Heart left ventricle (tissue), 16 donors: Measurements from ENCODE around the gene YPEL4. TPM values are rescaled to one million over a fixed set of nuclear protein-coding genes. Genes with fewer than 3 reads are reported as not detected.
A peak's percentile ranks its signal among the peaks of the same experiment; 100 is the strongest.

Experiments used
- ATAC-seq, 4 donors: fragments of 200-7000 bp; cut with Tn5 transposase; one replicate each; pipeline ENCODE4 v1.9.1; 2020 to 2022; ENCODE audit warnings: moderate library complexity in 4 of 4, mild to moderate bottlenecking in 3 of 4, moderate number of reproducible peaks in 1 of 4
- DNase-seq, 5 donors: peaks; one replicate each; pipeline ENCODE4 v3.0.0-alpha.2; 2020
- H3K27ac ChIP-seq, 12 donors: fragments of 200-600 bp; sonication (generic) in 4 of 12; one replicate each; pipeline versions ENCODE4 v1.5.0 to v1.8.0; 2016 to 2022; ENCODE audit warnings: mild to moderate bottlenecking in 2 of 12
- H3K27me3 ChIP-seq, 9 donors: fragments of 200-600 bp; sonication (generic) in 2 of 9; one replicate each; pipeline versions ENCODE4 v1.5.1 to v1.8.0; 2016 to 2022; ENCODE audit warnings: mild to moderate bottlenecking in 3 of 9
- H3K36me3 ChIP-seq, 9 donors: fragments of 200-600 bp; sonication (generic) in 2 of 9; one replicate each; pipeline versions ENCODE4 v1.5.0 to v1.8.0; 2018 to 2022; ENCODE audit warnings: mild to moderate bottlenecking in 2 of 9
- H3K4me1 ChIP-seq, 12 donors: fragments of 200-600 bp; sonication (generic) in 4 of 12; one replicate each; pipeline versions ENCODE4 v1.5.0 to v1.8.0; 2016 to 2022; ENCODE audit warnings: mild to moderate bottlenecking in 3 of 12
- H3K4me3 ChIP-seq, 12 donors: fragments of 200-600 bp; sonication (generic) in 4 of 12; one replicate each; pipeline versions ENCODE4 v1.5.0 to v1.8.0; 2017 to 2022; ENCODE audit warnings: mild to moderate bottlenecking in 9 of 12, moderate library complexity in 4 of 12
- H3K9me3 ChIP-seq, 12 donors: fragments of 200-600 bp; sonication (generic) in 4 of 12; one replicate each; pipeline versions ENCODE4 v1.5.0 to v1.8.0; 2016 to 2022; ENCODE audit warnings: mild to moderate bottlenecking in 1 of 12
- POLR2A ChIP-seq, 2 donors: fragments of 450-650 bp; IDR thresholded peaks; one replicate each; pipeline ENCODE4 v1.6.1; 2017; ENCODE audit warnings: antibody characterized with exemption in 2 of 2, mild to moderate bottlenecking in 2 of 2, moderate library complexity in 2 of 2
- WGBS, 4 donors: extraction: QIAGEN DNeasy Blood & Tissue Kit in 2 of 4; methylation state at CpG; one replicate each; pipeline versions ENCODE4 v1.1.5 to v1.1.7; 2013 to 2018; 5-methylcytosine and 5-hydroxymethylcytosine counted together
- intact Hi-C, 10 donors: fragments of 100-400 bp; cut with DNase I; formaldehyde crosslinking; loops; one replicate each; pipeline versions ENCODE4 v1.11.1 to v1.14.2; 2022
- microRNA counts, 2 donors: library from miRNA; unstranded; fragments of <30 nt; microRNA quantifications; one replicate each; lab custom pipeline; 2016
- microRNA-seq, 4 donors: library from miRNA; unstranded; fragments of <30 nt; microRNA quantifications; one replicate each; pipeline versions ENCODE4 to v1.2.0, GENCODE V29; 2017 to 2020
- polyA plus RNA-seq, 2 donors: library from polyadenylated mRNA; stranded (reverse); fragments of 200-250 nt; gene quantifications; one replicate each; pipeline ENCODE4 v1.2.3, GENCODE V29; 2013
- total RNA-seq, 9 donors: library from RNA; depleted of rRNA in 2 of 9; stranded (reverse); fragments of >200 nt in 2 of 9; fragmentation: NEBNext Ultra II Directional in 3 of 9; extraction: Animal tissue kit (Norgen Biotek cat#: 25700) in 3 of 9; gene quantifications; one replicate each; pipeline versions ENCODE4 v1.1.0 to v1.2.4, GENCODE V29; 2016 to 2023
- TF ChIP-seq, protein P1 (sequence below), 12 donors: fragments of 200-600 bp; sonication (generic) in 4 of 12; IDR thresholded peaks; one replicate each; pipeline versions ENCODE4 v1.5.0 to v1.8.0; 2018 to 2022; ENCODE audit warnings: antibody characterized with exemption in 12 of 12, mild to moderate bottlenecking in 5 of 12
- donor health status: ischemic (EF 13 %, LVEDD 7.1; RV severe dilation, severe dysfunction).
- donor health status: healthy with polysubstance abuse.
- donor health status: DM: no; HTN: yes; CAD: no.
- donor health status: DM: no; HTN: no; CAD: no.
- donor health status: ischemic (EF 25% LVEDD 6.9; RV normal size, moderate dysfunction).
- donor health status: ischemic (EF 25% LVEDD 5.7; RV mildly dilated, moderate dysfunction).
- donor health status: healthy.
- donor health status: DM: yes; HTN: yes; CAD: no.
- donor health status: ischemic (EF 35%, LVEDD 5.7; RV mildly dilated, moderate dysfunction).
- donor health status: nonischemic (EF 11% LVEDD 7.7; RV severe dilation, severe dysfunction).
- donor health status: DM: yes; HTN: yes; CAD: no.
- donor health status: PGD.
- donor health status: ischemic (EF 29% LVEDD 5.4; RV normal size, mild dysfunction).
- donor health status: nonischemic (EF 23%, LVEDD 6.1; RV moderate dilation, normal function).

YPEL4 gene
- total and polyA plus RNA-seq, 11 donors, result 0.16 to 2.2 (median 0.67) TPM

DNA sequence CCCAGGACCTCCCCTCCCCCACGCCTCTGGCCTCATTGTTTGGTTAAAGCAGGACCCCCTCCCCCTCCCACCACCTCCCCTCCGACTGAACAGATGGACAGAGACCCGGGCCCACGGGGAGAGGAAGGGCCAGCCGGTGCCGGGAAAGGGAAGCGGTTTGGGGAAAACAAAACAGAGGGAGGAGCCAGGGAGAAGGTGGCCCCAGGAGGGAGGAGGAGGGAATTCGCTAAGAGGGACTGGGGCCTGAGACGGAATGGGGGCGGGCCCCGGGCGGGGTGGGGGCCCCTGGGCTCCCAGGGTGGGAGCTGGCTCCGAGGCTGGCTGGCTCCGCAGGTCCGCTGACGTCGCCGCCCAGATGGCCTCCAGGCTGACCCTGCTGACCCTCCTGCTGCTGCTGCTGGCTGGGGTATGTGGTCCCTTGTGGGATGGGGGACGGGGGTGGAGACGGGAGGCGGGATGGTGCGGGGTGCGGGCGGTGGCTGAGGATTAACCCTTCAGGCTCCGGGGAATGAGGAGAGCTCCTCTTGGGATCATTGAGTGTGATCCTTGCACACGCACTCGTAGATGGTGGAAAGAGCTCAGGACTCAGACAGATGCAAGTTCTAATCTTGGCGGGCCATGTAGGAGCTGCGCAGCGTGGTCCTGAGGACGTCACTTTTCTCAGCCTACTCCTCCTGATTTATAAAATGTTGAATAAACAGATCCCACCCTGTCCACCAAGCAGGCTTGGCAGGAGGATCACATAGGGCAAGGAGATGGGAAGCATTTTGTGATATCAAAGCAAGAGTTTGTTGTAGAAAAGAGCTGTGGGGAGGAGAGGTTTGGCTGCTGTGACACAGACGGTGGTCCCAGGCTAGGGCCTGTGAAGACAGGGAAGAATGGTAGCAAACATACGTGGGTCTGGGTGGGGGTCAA lies 51.5 kb downstream of the YPEL4 start:
- Histone ChIP-seq H3K27ac (peak overlapping the region; percentile 86 to 97 (median 89)), H3K9me3 (no peaks in the 10 kb centered on the region), H3K4me3 (peak overlapping the region; percentile 33 to 83 (median 60)), H3K4me1 (peaks cover 0 to 26% (median 6%) of the 10 kb centered on the region in 12 donors), H3K36me3 (peaks cover 0 to 22% (median 7%) of the 10 kb centered on the region in 9 donors), H3K27me3 (peaks cover 0 to 4% (median 0%) of the 10 kb centered on the region in 9 donors)
- DNase-seq (peak; percentile 82 to 90 (median 87)), ATAC-seq (peak; percentile 88 to 96 (median 95))
- intact Hi-C loops, result loop anchor here in 1 of 10 donors (5.0 kb wide), 2 partner anchors 36 to 39 kb away; no protein-coding TSS in a partner anchor
- WGBS, 4 donors, result 5 to 6% (median 5%) methylated on average over 29 to 33 of the region's 33 CpGs
- TF ChIP-seq POLR2A (IDR thresholded peaks at IDR 0.05), result no peak
- TF ChIP-seq, protein P1, sequence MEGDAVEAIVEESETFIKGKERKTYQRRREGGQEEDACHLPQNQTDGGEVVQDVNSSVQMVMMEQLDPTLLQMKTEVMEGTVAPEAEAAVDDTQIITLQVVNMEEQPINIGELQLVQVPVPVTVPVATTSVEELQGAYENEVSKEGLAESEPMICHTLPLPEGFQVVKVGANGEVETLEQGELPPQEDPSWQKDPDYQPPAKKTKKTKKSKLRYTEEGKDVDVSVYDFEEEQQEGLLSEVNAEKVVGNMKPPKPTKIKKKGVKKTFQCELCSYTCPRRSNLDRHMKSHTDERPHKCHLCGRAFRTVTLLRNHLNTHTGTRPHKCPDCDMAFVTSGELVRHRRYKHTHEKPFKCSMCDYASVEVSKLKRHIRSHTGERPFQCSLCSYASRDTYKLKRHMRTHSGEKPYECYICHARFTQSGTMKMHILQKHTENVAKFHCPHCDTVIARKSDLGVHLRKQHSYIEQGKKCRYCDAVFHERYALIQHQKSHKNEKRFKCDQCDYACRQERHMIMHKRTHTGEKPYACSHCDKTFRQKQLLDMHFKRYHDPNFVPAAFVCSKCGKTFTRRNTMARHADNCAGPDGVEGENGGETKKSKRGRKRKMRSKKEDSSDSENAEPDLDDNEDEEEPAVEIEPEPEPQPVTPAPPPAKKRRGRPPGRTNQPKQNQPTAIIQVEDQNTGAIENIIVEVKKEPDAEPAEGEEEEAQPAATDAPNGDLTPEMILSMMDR (IDR thresholded peaks at IDR 0.05), result no peak

GRCh38 chr11:57597461-57597915 lies 52.2 kb downstream of the YPEL4 start, which contains the start of gene SERPING1:
Gene SERPING1 (plus strand): TSS chr11:57597685. CDS start chr11:57598271, 586 bp downstream.
- H3K36me3 ChIP-seq, result peaks cover 0 to 22% (median 7%) of the 10 kb centered on the region in 9 donors
- intact Hi-C loops, result loop anchor here in 1 of 10 donors (5.0 kb wide), 2 partner anchors 35 to 40 kb away; no protein-coding TSS in a partner anchor
- H3K27me3 ChIP-seq, result peaks cover 0 to 4% (median 0%) of the 10 kb centered on the region in 9 donors
- peak; percentile 61 to 85 (median 80) for ATAC-seq
- peak; percentile 56 to 77 (median 67) for DNase-seq
- H3K4me3 ChIP-seq, result peak within 1 kb of the TSS; percentile 33 to 83 (median 60)
- H3K4me1 ChIP-seq, result peaks cover 0 to 26% (median 6%) of the 10 kb centered on the region in 12 donors
- TF ChIP-seq POLR2A (IDR thresholded peaks at IDR 0.05), result peak in 1 of 2 donors; percentile 33
- TF ChIP-seq, protein P1 (IDR thresholded peaks at IDR 0.05), result no peak
- 18 to 30% (median 25%) methylated on average over 8 to 10 of the region's 10 CpGs for WGBS, 4 donors
- peak within 1 kb of the TSS; percentile 86 to 97 (median 89) for H3K27ac ChIP-seq
- H3K9me3 ChIP-seq, result no peaks in the 10 kb centered on the region

- Histone ChIP-seq H3K27ac (peak overlapping the region in 9 of 12 donors; percentile 86 to 97 (median 89)), H3K4me3 (peak overlapping the region in 1 of 12 donors; percentile 65), H3K9me3 (no peaks in the 10 kb centered on the region), H3K27me3 (peaks cover 0 to 4% (median 0%) of the 10 kb centered on the region in 9 donors), H3K36me3 (peaks cover 0 to 14% (median 2%) of the 10 kb centered on the region in 9 donors), H3K4me1 (peaks cover 0 to 26% (median 6%) of the 10 kb centered on the region in 12 donors)
- ATAC-seq (no peak), DNase-seq (no peak)
- 50 to 71% (median 67%) methylated on average over 5 of the region's 5 CpGs for WGBS, 4 donors
- intact Hi-C loops, result loop anchor here in 1 of 10 donors (5.0 kb wide), 2 partner anchors 34 to 41 kb away; no protein-coding TSS in a partner anchor
- TF ChIP-seq, protein P1 (IDR thresholded peaks at IDR 0.05), result no peak
- TF ChIP-seq POLR2A (IDR thresholded peaks at IDR 0.05), result no peak
Observed at GRCh38 chr11:57596266-57596885, 53.3 kb downstream of the YPEL4 start.

MicroRNAs within 50 kb of the gene (microRNA counts, 767-probe panel; counts per million panel counts)
- 4,444 to 4,671 counts per million in 2 donors for microRNA hsa-miR-130a-3p (lab: Ali Mortazavi, UCI)

Small RNA genes lying within 50 kb of the gene (microRNA-seq; reads per million reads assigned to microRNA genes)
- gene MIR130A, result 2,236 to 7,982 (median 4,341) reads per million in 4 donors

Other genes starting within 250 kb of the YPEL4 start
- 10 to 100 TPM; 13.5 to 56.9 (median 24.7) TPM for gene SLC43A3, start 222.8 kb downstream of the YPEL4 start, total RNA-seq
- gene SLC43A3, start 222.8 kb downstream of the YPEL4 start, polyA plus RNA-seq, result 10 to 100 TPM; 14.6 to 17.9 TPM
- gene RTN4RL2, start 189.4 kb downstream of the YPEL4 start, total RNA-seq, result 1 to 10 TPM in 5 of 9 donors, under 1 TPM in 4; 0.58 to 2.1 (median 1.1) TPM
- gene RTN4RL2, start 189.4 kb downstream of the YPEL4 start, polyA plus RNA-seq, result 1 to 10 TPM; 1.0 to 1.1 TPM
- 10 to 100 TPM in 1 of 9 donors, 1 to 10 TPM in 8; 2.7 to 12.3 (median 5.4) TPM for gene SLC43A1, start 134.2 kb downstream of the YPEL4 start, total RNA-seq
- gene SLC43A1, start 134.2 kb downstream of the YPEL4 start, polyA plus RNA-seq, result 1 to 10 TPM; 6.6 TPM
- 10 to 100 TPM; 36.6 to 81.5 (median 46.4) TPM for gene TIMM10, start 119.2 kb downstream of the YPEL4 start, total RNA-seq
- 100 to 1,000 TPM in 1 of 2 donors, 10 to 100 TPM in 1; 42.0 to 135 TPM for gene TIMM10, start 119.2 kb downstream of the YPEL4 start, polyA plus RNA-seq
- gene SMTNL1, start 112.3 kb downstream of the YPEL4 start, total RNA-seq, result not detected
- not detected for gene SMTNL1, start 112.3 kb downstream of the YPEL4 start, polyA plus RNA-seq
- 100 to 1,000 TPM in 1 of 9 donors, 10 to 100 TPM in 8; 11.2 to 175 (median 14.5) TPM for gene UBE2L6, start 82.2 kb downstream of the YPEL4 start, total RNA-seq
- 10 to 100 TPM; 10.2 to 16.4 TPM for gene UBE2L6, start 82.2 kb downstream of the YPEL4 start, polyA plus RNA-seq
- gene SERPING1, start 52.2 kb downstream of the YPEL4 start, total RNA-seq, result 100 to 1,000 TPM in 4 of 9 donors, 10 to 100 TPM in 5; 55.5 to 344 (median 87.0) TPM
- gene SERPING1, start 52.2 kb downstream of the YPEL4 start, polyA plus RNA-seq, result 100 to 1,000 TPM in 1 of 2 donors, 10 to 100 TPM in 1; 80.6 to 121 TPM
- gene CLP1, start 7.8 kb upstream of the YPEL4 start, total RNA-seq, result 10 to 100 TPM in 2 of 9 donors, 1 to 10 TPM in 7; 5.5 to 11.6 (median 8.2) TPM
- 10 to 100 TPM in 1 of 2 donors, 1 to 10 TPM in 1; 3.0 to 11.9 TPM for gene CLP1, start 7.8 kb upstream of the YPEL4 start, polyA plus RNA-seq
- gene ZDHHC5, start 18.2 kb upstream of the YPEL4 start, total RNA-seq, result 10 to 100 TPM; 32.5 to 63.6 (median 45.7) TPM
- 10 to 100 TPM; 21.9 to 50.3 TPM for gene ZDHHC5, start 18.2 kb upstream of the YPEL4 start, polyA plus RNA-seq
- 10 to 100 TPM in 2 of 9 donors, 1 to 10 TPM in 7; 6.0 to 12.4 (median 6.9) TPM for gene MED19, start 62.3 kb upstream of the YPEL4 start, total RNA-seq
- gene MED19, start 62.3 kb upstream of the YPEL4 start, polyA plus RNA-seq, result 10 to 100 TPM in 1 of 2 donors, 1 to 10 TPM in 1; 6.1 to 19.8 TPM
- 10 to 100 TPM; 46.7 to 78.2 (median 65.8) TPM for gene TMX2, start 62.7 kb upstream of the YPEL4 start, total RNA-seq
- 100 to 1,000 TPM in 1 of 2 donors, 10 to 100 TPM in 1; 53.6 to 165 TPM for gene TMX2, start 62.7 kb upstream of the YPEL4 start, polyA plus RNA-seq
- 100 to 1,000 TPM in 1 of 9 donors, 10 to 100 TPM in 8; 56.8 to 134 (median 85.7) TPM for gene SELENOH, start 91.6 kb upstream of the YPEL4 start, total RNA-seq
- 100 to 1,000 TPM in 1 of 2 donors, 10 to 100 TPM in 1; 68.8 to 116 TPM for gene SELENOH, start 91.6 kb upstream of the YPEL4 start, polyA plus RNA-seq
- gene BTBD18, start 101.9 kb upstream of the YPEL4 start, total RNA-seq, result not detected
- gene BTBD18, start 101.9 kb upstream of the YPEL4 start, polyA plus RNA-seq, result under 1 TPM in 1 of 2 donors, not detected in 1; 0.11 TPM
- gene CTNND1, start 111.9 kb upstream of the YPEL4 start, total RNA-seq, result 100 to 1,000 TPM in 1 of 9 donors, 10 to 100 TPM in 8; 51.4 to 105 (median 60.8) TPM
- 10 to 100 TPM; 19.7 to 40.3 TPM for gene CTNND1, start 111.9 kb upstream of the YPEL4 start, polyA plus RNA-seq